GM12864 (cell line): ENCODE measurements around the gene DZIP1.

Source experiments
- DNase-seq: peaks from one replicate; pipeline ENCODE4 v3.0.0-alpha.2; 2011; ENCODE audit warnings: low read depth
- H3K4me3 ChIP-seq: 2 replicates; pipeline ENCODE4 v1.5.1; 2011; ENCODE audit warnings: mild to moderate bottlenecking, low read depth, low read length, control low read depth
- TF ChIP-seq, protein P1 (sequence below): IDR thresholded peaks from 2 replicates; pipeline ENCODE4 v1.5.1; 2011; ENCODE audit warnings: low read depth, mild to moderate bottlenecking, moderate library complexity, low read length, control low read depth, inconsistent platforms; ENCODE audit errors: missing control alignments

The DZIP1 gene

DNA sequence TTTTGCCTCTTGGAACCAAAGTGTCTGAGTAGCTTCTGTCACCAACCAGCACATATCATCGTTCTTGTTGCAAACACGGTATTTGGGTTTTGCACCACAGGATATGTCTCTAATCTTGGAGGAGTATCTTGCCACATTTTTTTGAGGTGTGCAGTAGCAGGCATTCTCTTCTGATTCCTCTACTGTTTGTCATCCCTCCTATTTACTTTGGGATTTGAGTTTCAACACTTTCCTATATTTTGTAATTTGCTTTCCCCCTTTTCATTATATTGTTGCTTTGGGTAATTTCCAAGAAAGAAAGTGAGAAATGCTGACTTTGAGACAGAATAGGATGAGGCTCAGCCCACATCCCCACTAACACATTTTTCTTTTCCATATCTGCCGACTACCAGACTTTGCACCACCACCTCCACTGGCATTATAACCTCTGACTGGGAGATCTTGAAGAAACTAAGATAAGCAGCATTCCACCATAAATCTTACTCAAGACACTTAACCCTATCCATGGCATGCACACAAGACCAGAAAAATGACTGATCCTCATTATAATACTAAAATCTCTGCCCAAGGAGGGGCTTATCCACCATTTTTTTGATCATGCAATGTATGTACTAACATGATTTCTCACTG is 12.0 kb upstream of the DZIP1 start:
- DNase-seq: no peak
- no peak overlapping the region for H3K4me3 ChIP-seq
- TF ChIP-seq, protein P1, sequence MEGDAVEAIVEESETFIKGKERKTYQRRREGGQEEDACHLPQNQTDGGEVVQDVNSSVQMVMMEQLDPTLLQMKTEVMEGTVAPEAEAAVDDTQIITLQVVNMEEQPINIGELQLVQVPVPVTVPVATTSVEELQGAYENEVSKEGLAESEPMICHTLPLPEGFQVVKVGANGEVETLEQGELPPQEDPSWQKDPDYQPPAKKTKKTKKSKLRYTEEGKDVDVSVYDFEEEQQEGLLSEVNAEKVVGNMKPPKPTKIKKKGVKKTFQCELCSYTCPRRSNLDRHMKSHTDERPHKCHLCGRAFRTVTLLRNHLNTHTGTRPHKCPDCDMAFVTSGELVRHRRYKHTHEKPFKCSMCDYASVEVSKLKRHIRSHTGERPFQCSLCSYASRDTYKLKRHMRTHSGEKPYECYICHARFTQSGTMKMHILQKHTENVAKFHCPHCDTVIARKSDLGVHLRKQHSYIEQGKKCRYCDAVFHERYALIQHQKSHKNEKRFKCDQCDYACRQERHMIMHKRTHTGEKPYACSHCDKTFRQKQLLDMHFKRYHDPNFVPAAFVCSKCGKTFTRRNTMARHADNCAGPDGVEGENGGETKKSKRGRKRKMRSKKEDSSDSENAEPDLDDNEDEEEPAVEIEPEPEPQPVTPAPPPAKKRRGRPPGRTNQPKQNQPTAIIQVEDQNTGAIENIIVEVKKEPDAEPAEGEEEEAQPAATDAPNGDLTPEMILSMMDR: no peak

DNA sequence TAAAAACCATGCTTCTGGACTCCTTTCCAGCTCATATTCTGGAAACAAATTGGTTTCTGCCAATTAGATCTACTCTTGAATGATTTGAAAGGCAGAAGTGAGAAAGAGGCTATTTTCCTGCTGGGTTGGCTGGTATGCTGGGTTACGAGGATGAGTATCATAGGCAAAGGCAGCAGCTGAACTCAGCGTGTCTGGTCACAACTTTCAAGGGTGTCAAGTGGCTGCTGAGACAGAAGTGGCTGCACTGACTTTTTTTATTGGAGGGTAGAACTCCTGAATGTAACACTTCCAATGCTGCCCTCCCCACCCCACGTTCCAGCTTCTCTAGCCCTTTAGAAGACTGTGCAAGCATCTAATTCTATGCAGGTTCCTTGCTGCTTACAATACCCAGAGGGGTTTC is 8.3 kb upstream of the DZIP1 start:
- H3K4me3 ChIP-seq: no peak overlapping the region
- TF ChIP-seq, protein P1: no peak
- DNase-seq: no peak

DNA sequence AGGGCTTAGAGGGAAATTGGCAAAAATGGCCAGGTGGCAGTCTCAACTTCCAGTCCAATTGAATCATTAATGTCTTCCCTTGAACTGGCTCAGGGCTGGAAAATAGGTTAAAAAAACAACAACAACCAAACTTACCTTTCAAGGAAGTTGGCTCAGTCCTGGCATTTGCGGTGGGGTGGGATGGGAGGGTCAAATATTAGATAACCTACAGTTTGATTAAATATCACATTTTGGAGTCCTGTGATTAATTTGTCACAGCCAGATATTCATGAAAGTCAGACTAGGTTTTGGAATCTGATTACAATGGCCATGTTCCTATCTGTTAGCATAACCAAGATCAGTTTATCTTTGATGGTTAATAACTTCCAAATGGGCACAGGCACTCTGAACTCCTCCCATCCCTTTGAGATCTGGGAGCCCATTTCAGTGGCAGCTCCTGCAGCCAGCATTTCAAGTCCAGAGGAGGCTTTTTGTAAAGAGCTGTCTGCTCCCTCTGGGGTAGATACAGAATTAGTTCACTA is 7.8 kb upstream of the DZIP1 start:
- TF ChIP-seq, protein P1: no peak
- DNase-seq: no peak
- no peak overlapping the region for H3K4me3 ChIP-seq

GRCh38 chr13:95650696-95651095 is 6.2 kb upstream of the DZIP1 start:
- TF ChIP-seq, protein P1: no peak
- H3K4me3 ChIP-seq: no peak overlapping the region
- no peak for DNase-seq

GRCh38 chr13:95647321-95647720 is 2.8 kb upstream of the DZIP1 start:
- TF ChIP-seq, protein P1: no peak
- no peak for DNase-seq
- H3K4me3 ChIP-seq: no peak overlapping the region

DNA sequence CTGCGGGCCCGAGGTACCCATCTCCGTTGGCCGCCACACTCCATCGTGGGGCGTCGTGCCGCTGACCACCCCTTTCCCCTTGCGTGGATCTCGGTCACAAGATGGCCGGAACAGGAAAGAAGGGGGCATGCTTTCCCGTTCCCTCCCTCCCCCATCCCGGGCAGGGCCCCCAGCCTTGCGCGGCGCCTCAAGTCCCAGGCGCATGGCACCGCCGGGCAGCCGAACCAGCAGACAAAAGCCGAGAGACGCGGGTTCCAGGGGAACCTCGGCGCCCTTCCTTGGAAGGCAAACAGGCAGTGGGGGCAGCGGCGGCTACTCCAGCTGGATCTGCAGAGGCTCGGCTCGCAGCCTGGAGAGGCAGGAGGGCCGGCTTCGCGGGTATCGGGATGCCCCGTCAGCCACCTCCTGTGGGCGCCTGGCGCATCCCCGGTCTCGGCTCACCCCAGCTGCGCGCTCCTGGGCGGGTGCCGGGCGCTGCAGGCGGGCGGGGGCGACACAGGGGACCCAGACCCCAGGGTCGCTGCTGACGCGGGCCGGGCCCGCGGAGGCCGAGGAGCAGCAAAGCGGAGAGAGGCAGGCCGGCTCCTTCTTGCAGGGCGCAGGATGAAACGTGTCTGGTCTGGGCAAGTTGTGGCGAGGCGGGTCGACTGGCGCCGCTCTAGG is 439 bp downstream of the DZIP1 start:
- TF ChIP-seq, protein P1: no peak
- no peak for DNase-seq
- peak overlapping the region; percentile 59 for H3K4me3 ChIP-seq

- TF ChIP-seq, protein P1: no peak
- H3K4me3 ChIP-seq: no peak overlapping the region
- DNase-seq: no peak
Observed at GRCh38 chr13:95643571-95643935, 953 bp downstream of the DZIP1 start.
